GM23248 (cell line): ENCODE results near the gene CDC7.

Source experiments
- EZH2 ChIP-seq: fragments of 200-600 bp; sonication (generic); IDR thresholded peaks from 2 replicates; pipeline ENCODE4 v1.6.1; 2018; ENCODE audit warnings: antibody characterized with exemption, mild to moderate bottlenecking; ENCODE audit not compliant: insufficient read depth, poor library complexity, severe bottlenecking
- EZH2phosphoT487 ChIP-seq: fragments of 200-600 bp; sonication (generic); IDR thresholded peaks from 2 replicates; pipeline ENCODE4 v1.6.1; 2018; ENCODE audit warnings: antibody characterized with exemption, moderate library complexity, mild to moderate bottlenecking, low read depth; ENCODE audit not compliant: insufficient read depth

GRCh38 chr1:91526496-91526895, 25.8 kb downstream of the CDC7 start:
- no peak for TF ChIP-seq EZH2
- no peak for TF ChIP-seq EZH2phosphoT487
